RKO (cell line): Measurements from ENCODE around the gene FUT1.

ENCODE experiments used
- DNase-seq: peaks from one replicate; pipeline ENCODE4 v3.0.0-alpha.2; 2016; ENCODE audit warnings: low spot score

Gene FUT1

DNA sequence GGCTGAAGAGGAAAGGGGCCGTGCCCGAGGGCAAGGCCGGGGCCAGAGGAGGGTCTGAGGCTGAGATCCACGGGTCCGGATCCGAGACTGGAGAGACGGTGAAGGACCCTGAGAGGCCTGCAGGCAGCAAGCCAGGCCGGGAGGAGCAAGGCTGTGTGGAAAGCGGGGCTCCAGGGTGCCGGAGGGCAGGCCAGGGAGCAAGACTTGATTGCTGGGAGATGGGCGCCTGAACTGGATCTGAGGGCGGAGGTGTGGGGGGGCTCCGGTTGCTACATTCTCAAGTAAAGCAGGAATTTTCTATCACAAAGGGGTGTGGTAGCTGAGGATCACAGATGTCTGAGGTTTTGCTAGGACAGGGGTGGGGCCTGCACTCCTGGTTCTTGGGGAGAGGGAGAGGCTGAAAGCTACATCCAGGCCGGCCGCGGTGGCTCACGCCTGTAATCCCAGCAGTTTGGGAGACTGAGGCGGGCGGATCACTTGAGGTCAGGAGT is 36.7 kb downstream of the FUT1 start:
- DNase-seq = no peak

DNA sequence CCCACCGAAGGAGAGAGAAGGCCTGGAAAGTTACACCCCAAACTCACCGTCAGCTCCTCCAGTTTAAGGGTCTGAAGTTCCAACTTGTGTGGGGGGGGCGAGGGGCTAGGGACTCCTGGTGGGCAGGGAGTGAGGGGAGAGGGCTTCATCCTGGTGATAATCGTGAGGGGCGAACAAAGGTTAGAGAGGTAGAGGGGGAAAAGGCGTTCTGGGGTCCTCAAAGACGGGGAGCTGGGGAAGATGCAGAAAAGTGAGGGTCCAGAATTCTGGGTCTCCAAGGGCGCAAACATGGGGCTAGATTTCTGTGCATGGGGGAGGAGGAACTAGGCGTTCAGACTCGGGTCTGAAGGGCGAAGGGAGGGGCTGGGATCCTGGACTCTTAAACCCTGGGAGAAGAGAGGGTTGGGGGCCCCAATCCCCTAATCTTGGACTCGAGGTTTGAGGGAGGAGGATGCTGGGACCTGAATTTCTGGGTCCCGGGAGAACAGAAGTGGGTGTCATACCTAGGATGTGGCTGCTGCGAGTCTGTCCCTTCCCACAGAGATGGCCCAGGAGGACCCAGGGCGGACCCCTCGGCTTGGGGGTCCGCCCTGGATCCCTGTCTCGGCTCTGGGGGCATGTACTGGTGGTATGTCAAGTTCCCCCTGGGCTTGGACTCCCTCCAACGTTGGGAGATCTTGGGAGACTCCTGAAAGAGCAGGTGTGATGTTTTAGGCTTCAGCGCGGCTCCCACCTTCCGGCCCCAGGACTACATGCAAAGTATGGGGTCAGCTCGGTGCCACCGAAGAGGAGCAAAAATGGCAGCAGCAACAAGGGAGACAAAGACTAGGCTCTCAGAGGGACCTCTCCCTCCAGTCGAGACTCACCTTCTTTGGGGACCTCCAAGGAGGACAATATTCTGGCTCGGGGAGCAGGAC is 37.4 kb downstream of the FUT1 start:
- no peak for DNase-seq

- DNase-seq = peak; percentile 99
Measured at GRCh38 chr19:48713864-48714755, 38.3 kb downstream of the FUT1 start.

DNA sequence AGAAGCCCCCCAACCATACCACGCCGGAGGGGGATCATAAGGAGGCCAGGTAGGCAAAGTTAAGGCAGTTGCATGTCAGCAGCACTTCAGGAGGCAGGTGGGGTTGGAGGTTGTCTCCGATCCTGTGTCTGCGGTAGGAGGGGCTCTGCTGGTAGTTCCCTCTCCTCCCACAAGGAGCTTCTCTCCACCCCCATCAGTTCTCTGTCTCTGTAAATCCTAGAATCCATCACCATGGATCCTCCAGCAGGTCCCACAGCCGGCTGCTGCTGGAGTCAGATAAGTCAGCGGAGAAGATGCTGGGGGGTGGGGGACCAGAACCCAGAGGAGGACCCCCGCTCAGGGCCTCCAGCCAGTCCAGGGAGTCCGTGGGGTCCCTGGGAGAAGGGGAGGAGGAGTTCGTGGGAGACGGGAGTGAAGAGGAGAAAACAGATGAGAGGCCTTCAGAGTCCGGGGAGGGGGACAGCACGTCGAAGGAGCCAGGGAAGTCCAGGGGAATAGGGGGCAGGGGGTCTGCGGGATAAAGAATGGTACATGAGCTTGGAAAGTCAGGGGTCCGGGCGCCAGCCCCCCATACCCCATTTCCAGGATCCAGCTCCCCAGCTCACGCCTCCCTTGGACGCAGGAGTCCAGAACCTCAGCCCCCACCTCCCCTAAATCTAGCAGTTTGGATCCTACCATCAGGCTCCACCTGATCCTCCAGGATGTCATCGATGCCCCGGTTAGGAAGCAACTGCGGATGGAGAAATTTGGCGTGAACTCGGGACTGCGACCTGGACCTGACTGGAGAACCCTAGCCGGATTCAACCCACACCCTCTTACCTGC is 39.2 kb downstream of the FUT1 start:
- peak; percentile 39 for DNase-seq

GRCh38 chr19:48711106-48711662 is 41.3 kb downstream of the FUT1 start:
- DNase-seq = no peak

DNA sequence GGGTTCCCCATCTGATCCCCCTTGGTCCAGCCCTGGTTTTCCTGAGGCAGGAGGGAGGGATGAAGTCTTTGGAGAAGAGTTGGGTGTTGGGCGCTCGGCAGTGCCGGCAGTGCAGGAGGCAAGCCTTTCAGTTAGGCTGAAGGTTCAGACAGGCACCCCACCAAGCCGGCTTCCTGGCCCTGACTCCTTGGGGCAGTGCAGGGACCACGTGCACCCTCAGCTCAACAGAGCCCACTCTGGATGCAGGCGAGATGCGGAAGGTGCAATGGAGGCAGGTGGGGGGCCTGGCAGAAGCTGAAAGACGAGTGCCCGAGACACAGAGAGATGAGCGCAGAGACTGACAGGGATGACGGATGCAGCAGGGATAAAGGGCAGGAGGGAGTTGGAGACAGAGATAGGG is 44.0 kb downstream of the FUT1 start:
- DNase-seq = no peak

DNA sequence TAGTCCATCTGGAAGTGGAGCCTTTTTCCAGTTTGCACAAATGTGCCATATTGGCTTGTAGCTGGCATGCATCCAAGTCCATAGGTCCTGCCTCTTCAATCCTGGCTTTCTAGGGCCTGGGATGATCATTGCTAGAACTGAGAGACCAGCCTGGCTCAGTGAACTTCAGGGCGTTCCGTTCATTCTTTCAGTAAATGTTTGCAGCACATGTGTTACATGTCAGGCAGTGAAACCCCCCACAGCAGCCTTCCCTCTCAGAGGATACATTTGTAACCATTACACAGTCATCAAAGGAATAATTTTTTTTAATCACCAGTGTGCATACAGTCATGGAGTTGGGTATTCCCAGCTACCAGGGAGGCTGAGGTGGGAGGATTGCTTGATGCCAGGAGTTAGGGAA is 47.0 kb downstream of the FUT1 start:
- no peak for DNase-seq

- DNase-seq = no peak
Measured at GRCh38 chr19:48703316-48703715, 49.1 kb downstream of the FUT1 start.

GRCh38 chr19:48702701-48703100 is 49.7 kb downstream of the FUT1 start:
- no peak for DNase-seq

GRCh38 chr19:48698046-48698445 is 54.4 kb downstream of the FUT1 start:
- no peak for DNase-seq
